Gastrocnemius medialis (tissue), 4 donors: ENCODE data around the gene XYLT1.

Experiments used
- CTCF ChIP-seq, 5 experiments: fragments of 450-650 bp in 3 of 5; fragments of 200-600 bp in 2 of 5; sonication (generic) in 2 of 5; IDR thresholded peaks in 4 of 5; conservative IDR thresholded peaks in 1 of 5; 1 replicate in 4 of 5; 2 replicates in 1 of 5; pipeline ENCODE4 v1.5.1; 2016 to 2019; ENCODE audit warnings: antibody characterized with exemption in 5 of 5, mild to moderate bottlenecking in 3 of 5, moderate library complexity in 3 of 5
- POLR2A ChIP-seq, 2 donors: fragments of 450-650 bp; IDR thresholded peaks; one replicate each; pipeline ENCODE4 v1.6.1; 2017; ENCODE audit warnings: antibody characterized with exemption in 2 of 2, mild to moderate bottlenecking in 2 of 2, moderate library complexity in 2 of 2

DNA sequence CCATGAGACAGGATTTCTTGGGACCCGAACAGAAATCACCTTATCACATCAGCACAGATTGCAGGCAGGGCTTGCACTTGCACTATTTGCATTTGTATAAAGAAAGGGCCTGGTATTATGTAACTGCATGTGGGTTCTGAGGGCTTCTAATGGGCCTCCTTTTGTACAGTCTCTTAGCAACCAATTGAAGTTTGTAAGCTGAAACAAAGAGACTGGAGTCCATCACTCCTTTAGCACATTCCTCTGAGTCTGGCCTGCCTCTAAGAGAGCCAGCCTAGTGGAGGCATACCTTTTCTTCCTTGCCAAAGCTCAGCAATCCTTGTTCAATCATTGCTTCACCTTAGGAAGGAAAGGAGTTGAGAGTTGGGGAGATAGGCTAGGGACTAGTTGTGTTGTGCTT is 387.1 kb downstream of the XYLT1 start:
- TF ChIP-seq CTCF (IDR thresholded peaks at IDR 0.05 in 4 of 5, conservative IDR thresholded peaks at IDR 0.05 in 1 of 5) = no peak
- no peak for TF ChIP-seq POLR2A (IDR thresholded peaks at IDR 0.05)
